GM18870 (cell line): ENCODE data around the gene R3HDM1.
"Not testable (repeated sequence)": the region's sequence is repeated elsewhere in the genome, so short reads cannot be mapped to it uniquely, and the experiment has no call there.

Experiments
- ATAC-seq: cut with Tn5 transposase; IDR thresholded peaks from one replicate; pipeline ENCODE4 v1.9.1; 2021; ENCODE audit warnings: moderate library complexity; ENCODE audit not compliant: unreplicated experiment

R3HDM1 gene

GRCh38 chr2:135638825-135639224, 107.5 kb downstream of the R3HDM1 start:
- ATAC-seq = no peak

- no peak for ATAC-seq
Observed at GRCh38 chr2:135641156-135642068, 110.1 kb downstream of the R3HDM1 start.

GRCh38 chr2:135647836-135648579, 116.7 kb downstream of the R3HDM1 start:
- no peak for ATAC-seq

- no peak for ATAC-seq
Observed at GRCh38 chr2:135650721-135651120, 119.4 kb downstream of the R3HDM1 start.

- no peak for ATAC-seq
Observed at GRCh38 chr2:135651717-135652116, 120.4 kb downstream of the R3HDM1 start.

- not testable (repeated sequence) for ATAC-seq
Observed at GRCh38 chr2:135654239-135654638, 123.0 kb downstream of the R3HDM1 start.

- no peak for ATAC-seq
Observed at GRCh38 chr2:135657806-135658582, 126.7 kb downstream of the R3HDM1 start.

- no peak for ATAC-seq
Observed at GRCh38 chr2:135662088-135662487, 130.8 kb downstream of the R3HDM1 start.

GRCh38 chr2:135663148-135663700, 131.9 kb downstream of the R3HDM1 start:
- no peak for ATAC-seq

GRCh38 chr2:135664623-135665068, 133.4 kb downstream of the R3HDM1 start:
- peak; percentile 91 for ATAC-seq

GRCh38 chr2:135667045-135667444, 135.8 kb downstream of the R3HDM1 start:
- no peak for ATAC-seq

GRCh38 chr2:135674453-135674852, 143.2 kb downstream of the R3HDM1 start:
- ATAC-seq = no peak

- ATAC-seq = no peak
Observed at GRCh38 chr2:135676031-135676430, 144.7 kb downstream of the R3HDM1 start.

- ATAC-seq = no peak
Observed at GRCh38 chr2:135679125-135679524, 147.8 kb downstream of the R3HDM1 start.

- ATAC-seq = no peak
Observed at GRCh38 chr2:135685361-135685760, 154.1 kb downstream of the R3HDM1 start.

GRCh38 chr2:135688978-135689377, 157.7 kb downstream of the R3HDM1 start:
- no peak for ATAC-seq

- peak; percentile 39 for ATAC-seq
Observed at GRCh38 chr2:135689679-135690078, 158.4 kb downstream of the R3HDM1 start.

- no peak for ATAC-seq
Observed at GRCh38 chr2:135694711-135695110, 163.4 kb downstream of the R3HDM1 start.

- ATAC-seq = no peak
Observed at GRCh38 chr2:135698838-135699237, 167.6 kb downstream of the R3HDM1 start.

GRCh38 chr2:135701442-135701841, 170.2 kb downstream of the R3HDM1 start:
- ATAC-seq = no peak

GRCh38 chr2:135703300-135703699, 172.0 kb downstream of the R3HDM1 start:
- ATAC-seq = no peak
